ENCODE measurements around the gene TMEM139.
"Not testable (repeated sequence)": the region's sequence is repeated elsewhere in the genome, so short reads cannot be mapped to it uniquely, and the experiment has no call there.

The TMEM139 gene

GRCh38 chr7:143289888-143290287, 5.1 kb downstream of the TMEM139 start:
- not testable (repeated sequence) for DNase-seq

- no peak for DNase-seq
Measured at GRCh38 chr7:143290293-143290692, 5.5 kb downstream of the TMEM139 start.

GRCh38 chr7:143292876-143293275, 8.1 kb downstream of the TMEM139 start:
- no peak for DNase-seq

GRCh38 chr7:143295870-143296269, 11.1 kb downstream of the TMEM139 start:
- DNase-seq, result no peak

GRCh38 chr7:143296686-143297085, 11.9 kb downstream of the TMEM139 start:
- no peak for DNase-seq

- no peak for DNase-seq
Measured at GRCh38 chr7:143299346-143299745, 14.6 kb downstream of the TMEM139 start.

- DNase-seq, result peak; percentile 59 to 73
Measured at GRCh38 chr7:143299840-143300239, 15.1 kb downstream of the TMEM139 start.

GRCh38 chr7:143300959-143301935, 16.5 kb downstream of the TMEM139 start:
- DNase-seq, result peak in 1 of 2 donors; percentile 27

- DNase-seq, result no peak
Measured at GRCh38 chr7:143303733-143304132, 19.0 kb downstream of the TMEM139 start.

- DNase-seq, result no peak
Measured at GRCh38 chr7:143304938-143305337, 20.2 kb downstream of the TMEM139 start.

GRCh38 chr7:143305423-143306070, 20.8 kb downstream of the TMEM139 start:
- peak; percentile 66 to 73 for DNase-seq

- DNase-seq, result no peak
Measured at GRCh38 chr7:143308632-143309031, 23.9 kb downstream of the TMEM139 start.

- no peak for DNase-seq
Measured at GRCh38 chr7:143314127-143314526, 29.4 kb downstream of the TMEM139 start.

GRCh38 chr7:143315776-143316175, 31.0 kb downstream of the TMEM139 start, which contains the start of gene CLCN1:
CLCN1 (plus strand) TSS chr7:143316111; CDS start chr7:143316213, 102 bp downstream.
- DNase-seq, result no peak

- no peak for DNase-seq
Measured at GRCh38 chr7:143316492-143316891, 31.7 kb downstream of the TMEM139 start.

- DNase-seq, result no peak
Measured at GRCh38 chr7:143318661-143319060, 33.9 kb downstream of the TMEM139 start.

GRCh38 chr7:143320620-143321019, 35.9 kb downstream of the TMEM139 start:
- DNase-seq, result no peak

- DNase-seq, result no peak
Measured at GRCh38 chr7:143321242-143321641, 36.5 kb downstream of the TMEM139 start.

GRCh38 chr7:143321734-143322133, 37.0 kb downstream of the TMEM139 start:
- DNase-seq, result peak in 1 of 2 donors; percentile 34

GRCh38 chr7:143322760-143323633, 38.2 kb downstream of the TMEM139 start:
- no peak for DNase-seq

GRCh38 chr7:143323653-143324052, 38.9 kb downstream of the TMEM139 start:
- DNase-seq, result no peak

- no peak for DNase-seq
Measured at GRCh38 chr7:143325240-143325639, 40.5 kb downstream of the TMEM139 start.

- no peak for DNase-seq
Measured at GRCh38 chr7:143327903-143328302, 43.1 kb downstream of the TMEM139 start.
